Right ventricle myocardium inferior (tissue), 1 donor: Measurements from ENCODE around the gene CACNA1I. TPM values are rescaled to one million over a fixed set of nuclear protein-coding genes. Genes with fewer than 3 reads are reported as not detected.

Experiments
- ATAC-seq: fragments of 200-7000 bp; cut with Tn5 transposase; one replicate; pipeline ENCODE4 v1.9.1; 2020; ENCODE audit warnings: mild to moderate bottlenecking, moderate library complexity
- DNase-seq: peaks from one replicate; pipeline ENCODE4 v3.0.0; 2021; ENCODE audit errors: missing footprints
- intact Hi-C: fragments of 100-400 bp; cut with DNase I; formaldehyde crosslinking; loops from one replicate; pipeline ENCODE4 v1.11.0; 2022
- total RNA-seq: library from RNA; stranded (reverse); fragmentation: NEBNext Ultra II Directional; extraction: Animal tissue kit (Norgen Biotek cat#: 25700); gene quantifications from one replicate; pipeline ENCODE4 v1.2.1, GENCODE V29; 2021
- donor health status: DM: no; HTN: yes; CAD: no; lungs with severe emphysema.

Gene CACNA1I
- total RNA-seq, 1 donor from 2014 or later, result not detected

DNA sequence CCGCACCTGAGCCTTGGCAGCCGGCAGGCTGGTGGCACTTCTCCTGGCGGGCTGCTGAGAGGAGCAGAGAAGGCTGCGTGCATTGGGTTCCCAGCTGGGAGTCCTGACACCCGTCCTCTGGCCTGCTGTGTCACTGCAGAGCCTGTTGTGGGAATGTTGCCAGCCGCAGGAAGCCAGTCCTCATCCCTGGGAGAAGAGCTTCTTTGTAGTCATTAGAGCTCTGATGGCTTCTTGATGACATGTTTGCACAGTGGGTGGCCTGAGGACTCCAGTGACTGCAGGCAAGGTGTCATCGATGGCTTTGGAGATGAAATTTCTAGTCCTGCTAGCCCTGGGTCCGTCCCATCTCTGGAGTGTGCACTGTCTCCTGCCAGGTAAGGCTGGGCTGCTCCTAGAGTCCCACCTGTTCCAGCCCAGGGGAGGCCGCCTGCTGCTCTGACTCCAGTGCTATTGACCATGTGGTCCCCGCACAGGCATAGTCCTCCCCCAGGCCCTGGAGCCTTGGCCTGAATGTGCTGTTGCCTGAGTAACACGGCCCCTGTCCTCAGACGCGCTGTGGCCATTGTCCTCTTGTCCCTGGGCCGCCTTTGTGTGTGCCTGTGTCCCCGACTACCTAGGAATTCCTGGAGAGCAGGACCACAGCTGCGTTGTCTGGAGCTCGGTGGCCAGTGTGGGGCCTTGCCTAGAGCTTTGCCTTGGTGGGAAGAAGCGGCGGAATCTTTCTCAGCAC, 129.2 kb downstream of the CACNA1I start:
- intact Hi-C loops, result loop anchor here (5.0 kb wide), 1 partner anchor 78 kb away; no protein-coding TSS in a partner anchor
- ATAC-seq (no peak), DNase-seq (peak; percentile 54)

DNA sequence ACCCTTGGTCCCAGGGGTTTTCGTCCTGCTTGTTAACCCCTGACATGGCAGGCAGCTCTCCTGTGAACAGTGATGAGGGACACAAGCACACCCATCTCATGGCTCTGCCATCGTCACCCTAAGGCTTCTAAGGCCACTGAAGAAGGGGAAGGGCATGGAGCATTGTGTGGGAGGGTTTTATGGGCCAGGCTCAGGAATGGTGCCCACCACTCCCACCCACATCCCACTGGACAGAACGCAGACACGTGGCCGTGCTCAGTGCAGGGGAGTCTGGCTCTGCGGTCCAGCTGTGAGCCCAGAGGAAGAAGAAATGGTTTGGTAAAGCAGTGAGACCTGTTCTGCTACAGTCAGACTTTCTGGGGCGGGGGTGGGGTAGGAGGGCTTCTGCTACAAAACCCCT, 130.0 kb downstream of the CACNA1I start:
- ATAC-seq (no peak), DNase-seq (no peak)
- intact Hi-C loops, result no loop called here

DNA sequence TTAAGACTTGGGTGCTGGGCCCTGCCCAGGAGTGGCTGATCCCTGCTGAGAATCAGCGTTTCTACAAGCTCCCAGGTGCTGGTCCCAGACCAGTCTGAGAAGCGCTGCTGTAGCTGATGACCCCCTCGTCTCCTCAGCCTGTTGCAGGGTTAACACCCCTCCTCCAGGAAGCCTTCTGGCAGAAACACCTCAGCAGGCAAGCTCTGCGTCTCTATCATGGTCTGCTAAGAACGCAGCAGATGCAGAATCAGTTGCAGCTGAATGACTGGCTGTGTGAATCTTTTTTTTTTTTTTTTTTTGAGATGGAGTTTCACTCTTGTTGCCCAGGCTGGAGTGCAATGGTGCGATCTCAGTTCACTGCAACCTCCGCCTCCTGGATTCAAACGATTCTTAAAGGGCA, 132.5 kb downstream of the CACNA1I start:
- intact Hi-C loops, result no loop called here
- DNase-seq, result peak; percentile 32
- ATAC-seq, result no peak

DNA sequence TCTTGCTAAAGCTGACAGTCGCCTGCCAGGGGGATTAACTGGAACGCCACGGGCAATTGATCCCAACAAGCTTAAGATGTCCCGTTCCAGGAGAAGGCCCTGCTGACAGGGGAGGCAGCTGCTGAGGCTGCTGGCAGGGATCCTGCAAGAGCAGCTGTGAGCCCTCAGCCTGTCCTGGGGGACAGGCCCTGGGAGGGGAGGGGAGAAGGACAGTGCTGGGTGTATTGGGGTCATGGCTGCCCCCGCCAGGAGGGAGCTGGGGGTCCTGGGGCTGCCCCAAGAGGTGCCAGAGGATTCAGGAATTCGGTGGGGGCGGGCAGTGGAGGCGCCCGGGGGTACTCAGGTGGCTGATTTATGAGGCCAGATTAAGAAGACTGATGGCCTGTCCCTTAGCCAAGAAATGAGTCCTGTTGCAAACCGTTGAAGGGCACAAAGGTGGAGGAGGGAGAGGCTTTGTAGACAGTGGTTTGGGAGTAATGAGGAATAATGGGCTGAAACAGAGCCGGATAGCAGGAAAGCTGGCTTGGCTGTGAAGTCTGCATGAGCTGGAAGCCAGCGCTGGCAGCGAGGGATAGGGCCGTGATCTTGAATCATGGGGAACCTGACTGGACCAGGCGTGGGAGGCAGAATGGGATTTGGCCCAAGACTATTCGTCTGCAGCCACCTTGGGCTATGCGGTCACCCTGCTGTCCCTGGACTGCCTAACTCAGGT, 133.5 kb downstream of the CACNA1I start:
- ATAC-seq (peak; percentile 91), DNase-seq (peak; percentile 67)
- intact Hi-C loops, result no loop called here

DNA sequence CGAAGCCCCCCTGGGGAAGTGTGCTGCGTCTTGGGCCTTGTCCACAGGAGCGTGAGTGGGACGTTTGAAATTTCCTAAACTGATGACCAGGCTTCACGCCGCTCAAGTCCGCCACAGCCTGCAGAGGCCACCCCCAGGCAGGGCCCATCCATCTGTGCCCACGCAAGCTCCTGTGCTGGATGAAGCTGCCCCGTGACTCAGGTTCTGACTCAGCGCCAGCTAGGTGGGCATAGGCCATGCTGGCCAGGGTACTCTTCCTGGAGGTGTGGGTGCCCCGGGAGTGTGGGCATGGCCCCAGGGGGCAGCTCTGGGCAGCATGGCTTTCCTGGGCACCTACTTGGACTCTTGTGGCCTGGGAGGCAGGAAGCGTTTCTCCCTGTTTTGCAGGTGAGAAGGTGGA, 134.8 kb downstream of the CACNA1I start:
- DNase-seq (peak; percentile 52), ATAC-seq (no peak)
- intact Hi-C loops, result no loop called here

DNA sequence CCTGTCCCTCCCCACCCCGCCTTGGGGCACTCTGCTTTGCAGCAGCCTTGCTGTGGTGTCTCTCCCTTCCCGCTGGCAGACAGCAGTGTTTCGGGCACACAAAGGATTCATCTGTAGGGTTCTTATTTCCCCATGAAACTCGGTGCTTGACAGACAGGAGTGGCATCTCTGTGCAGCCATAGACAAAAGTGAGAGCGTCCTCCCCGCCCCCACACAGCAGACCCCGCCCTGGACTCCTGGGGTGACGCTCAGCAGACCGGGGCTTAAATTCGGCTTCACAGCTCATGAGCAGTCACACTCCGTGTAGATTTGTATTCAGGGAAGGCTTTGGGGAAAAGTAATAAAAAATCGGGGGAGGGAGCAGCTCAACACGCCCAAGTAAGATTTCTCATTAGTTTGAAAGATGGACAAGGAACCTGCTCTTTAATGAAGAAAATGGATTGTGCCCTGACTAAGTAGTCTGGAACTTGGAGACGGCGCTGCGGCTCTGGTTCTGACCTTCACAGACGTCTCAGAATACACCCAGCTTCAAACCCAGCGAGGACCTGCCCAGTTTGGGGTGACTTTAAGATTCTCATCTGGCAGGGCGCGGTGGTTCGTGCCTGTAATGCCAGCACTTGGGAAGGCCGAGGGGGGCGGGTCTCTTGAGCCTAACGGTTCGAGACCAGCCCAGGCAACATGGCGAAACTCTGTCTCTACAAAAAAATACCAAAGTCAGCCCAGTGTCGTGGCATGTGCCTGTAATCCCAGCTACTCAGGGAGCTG, 136.0 kb downstream of the CACNA1I start:
- intact Hi-C loops, result no loop called here
- ATAC-seq (no peak), DNase-seq (peak; percentile 65)

DNA sequence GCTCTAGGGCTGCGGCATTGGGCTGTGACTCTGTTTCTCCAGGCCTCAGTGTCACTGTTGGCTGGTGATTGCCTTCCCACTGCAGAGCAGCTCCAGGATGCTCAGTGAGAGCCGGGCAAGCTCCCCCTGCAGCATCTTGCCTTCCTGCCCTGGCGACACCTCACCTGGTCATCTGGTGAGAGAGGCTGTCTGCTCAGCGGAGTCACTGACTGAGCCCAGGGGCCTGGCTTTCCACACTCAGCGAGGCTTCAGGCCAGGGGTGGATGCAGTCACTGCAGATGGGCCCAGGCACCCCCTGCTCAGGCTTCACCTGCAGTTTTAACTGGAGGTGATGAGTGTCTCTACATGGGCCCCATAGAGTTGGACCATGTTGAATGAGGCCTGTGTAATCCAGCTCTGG, 136.8 kb downstream of the CACNA1I start:
- ATAC-seq (no peak), DNase-seq (peak; percentile 52)
- intact Hi-C loops, result no loop called here

DNA sequence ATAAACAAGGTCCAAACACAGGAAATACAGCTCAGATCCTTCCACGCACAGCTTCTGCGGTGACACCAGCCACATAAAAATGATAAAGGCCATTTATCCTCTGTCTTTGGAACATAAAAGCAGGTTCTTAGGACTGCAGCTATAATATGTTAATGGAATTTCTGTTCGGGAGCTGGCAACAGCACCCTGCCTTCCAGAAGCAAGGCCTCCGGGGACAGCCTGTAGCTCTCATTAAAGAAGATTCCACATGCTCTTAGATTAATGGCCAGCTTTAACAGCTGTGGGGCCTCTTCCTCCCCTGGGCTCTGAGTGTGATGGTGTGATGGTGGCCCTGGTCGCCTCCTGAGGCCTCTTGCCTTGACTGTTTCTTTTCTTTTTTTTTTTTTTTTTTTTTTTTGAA, 137.3 kb downstream of the CACNA1I start:
- ATAC-seq, result no peak
- intact Hi-C loops, result no loop called here
- peak; percentile 20 for DNase-seq

DNA sequence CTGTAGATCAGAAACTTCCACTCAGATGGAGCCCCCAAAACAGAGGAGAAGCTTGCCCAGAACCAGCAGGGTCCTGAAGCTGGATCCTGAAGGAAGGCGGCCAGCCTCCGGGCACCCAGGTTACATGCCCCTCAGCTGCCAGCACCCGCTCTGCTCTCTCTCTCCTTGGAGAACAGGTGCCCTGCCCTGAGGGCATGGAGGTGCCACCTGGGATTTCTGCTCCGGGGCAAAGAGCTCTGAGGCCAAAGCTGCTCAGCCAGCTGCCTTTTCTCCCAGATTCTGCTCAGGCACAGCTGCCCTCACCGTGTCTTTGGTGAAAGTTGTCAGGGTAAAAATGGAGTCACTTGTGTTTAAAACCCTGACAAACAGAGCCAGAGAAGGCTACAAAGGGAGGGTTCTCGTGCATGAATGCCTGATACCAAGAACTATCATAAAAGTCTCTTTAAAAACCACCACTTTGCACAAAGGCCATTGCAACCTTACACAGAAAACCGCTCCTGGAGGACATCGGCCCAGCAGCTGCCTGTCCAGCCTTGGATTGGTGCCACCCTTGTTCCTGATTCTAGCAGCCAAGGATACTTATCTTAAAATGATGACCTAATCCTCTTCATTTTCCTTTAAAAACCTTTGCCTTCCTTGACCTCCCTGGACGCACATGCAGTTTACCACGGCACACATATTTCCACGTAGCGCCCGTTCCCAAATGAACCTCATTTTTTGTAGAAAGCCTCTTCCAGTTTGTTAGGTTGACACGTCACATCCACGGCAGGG, 140.0 kb downstream of the CACNA1I start:
- DNase-seq, result peak; percentile 43
- ATAC-seq, result peak; percentile 54
- intact Hi-C loops, result no loop called here

DNA sequence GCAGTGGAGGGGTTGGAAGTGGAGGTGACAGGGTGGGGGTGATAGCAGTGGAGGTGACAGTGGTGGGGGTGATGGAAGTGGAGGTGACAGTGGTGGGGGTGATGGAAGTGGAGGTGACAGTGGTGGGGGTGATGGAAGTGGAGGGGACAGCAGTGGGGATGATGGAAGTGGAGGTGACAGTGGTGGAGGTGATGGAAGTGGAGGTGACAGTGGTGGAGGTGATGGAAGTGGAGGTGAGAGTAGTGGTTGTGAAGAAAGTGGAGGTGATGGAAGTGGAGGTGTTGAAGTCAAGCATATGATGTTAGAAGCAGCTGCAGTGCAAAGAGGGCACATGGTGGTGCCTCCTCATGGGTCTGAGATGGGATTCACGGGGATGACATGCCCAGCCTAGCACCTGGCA, 141.5 kb downstream of the CACNA1I start:
- no peak for DNase-seq
- intact Hi-C loops, result no loop called here
- ATAC-seq, result no peak

DNA sequence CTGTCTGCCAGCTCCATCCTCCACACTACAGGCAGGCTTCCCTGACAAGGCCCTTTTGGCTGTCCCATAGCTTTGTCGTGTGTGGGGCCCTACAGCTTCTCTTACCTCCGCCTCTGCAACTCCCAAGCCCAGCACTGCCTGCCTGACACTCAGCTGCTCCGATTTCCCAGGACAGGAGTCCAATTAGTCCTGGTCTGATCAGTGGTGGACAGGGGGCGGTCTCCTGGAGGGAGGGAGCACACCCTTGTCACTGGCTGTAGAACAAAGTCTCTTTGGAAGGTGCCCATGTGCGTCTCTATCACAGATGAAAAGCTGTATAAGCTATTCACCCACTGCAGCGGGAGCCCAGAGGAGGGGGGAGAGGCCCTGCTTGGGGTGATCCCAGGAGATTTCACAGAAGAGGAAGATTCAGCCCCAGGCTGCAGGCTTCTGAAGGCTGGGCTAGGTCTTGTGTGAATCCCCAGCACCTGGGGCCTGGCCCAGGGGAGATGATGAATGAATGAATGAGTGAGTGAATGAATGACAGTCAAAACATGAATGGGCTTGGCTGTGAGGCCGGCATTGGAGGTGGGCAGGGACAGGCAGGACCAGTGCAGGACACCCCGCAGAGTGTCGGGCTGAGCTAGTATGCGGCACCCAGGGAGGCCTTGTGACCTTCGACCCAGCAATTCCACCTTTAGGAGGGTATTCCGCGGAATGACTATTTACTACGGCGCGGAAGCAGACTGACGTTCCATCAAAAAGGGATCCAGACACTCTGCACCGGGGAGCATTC, 142.4 kb downstream of the CACNA1I start:
- ATAC-seq (no peak), DNase-seq (peak; percentile 62)
- intact Hi-C loops, result no loop called here

DNA sequence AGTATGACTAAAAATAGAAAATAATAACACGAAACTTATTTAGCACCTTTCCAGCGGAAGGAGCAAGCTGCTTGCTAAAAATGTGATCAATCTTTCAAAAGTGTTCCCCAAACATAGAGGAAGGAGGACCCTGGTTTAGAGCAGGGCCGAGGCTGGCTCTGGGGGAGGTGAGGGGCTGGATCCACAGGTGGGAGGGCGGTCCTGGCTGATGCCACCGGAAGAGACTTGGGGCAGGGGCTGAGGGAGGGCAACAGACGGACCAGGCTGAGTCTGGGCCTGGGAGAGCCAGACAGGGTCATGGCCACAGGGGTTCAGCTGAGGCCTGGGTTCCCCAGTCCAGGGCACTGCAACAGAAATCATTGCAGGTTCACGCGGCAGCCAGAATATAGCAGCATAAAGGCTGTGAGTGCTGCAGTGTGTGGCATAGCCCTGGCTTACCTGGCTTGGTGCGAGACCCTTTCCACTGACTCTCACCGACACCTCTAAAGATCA, 143.3 kb downstream of the CACNA1I start:
- intact Hi-C loops, result no loop called here
- DNase-seq, result no peak
- no peak for ATAC-seq

DNA sequence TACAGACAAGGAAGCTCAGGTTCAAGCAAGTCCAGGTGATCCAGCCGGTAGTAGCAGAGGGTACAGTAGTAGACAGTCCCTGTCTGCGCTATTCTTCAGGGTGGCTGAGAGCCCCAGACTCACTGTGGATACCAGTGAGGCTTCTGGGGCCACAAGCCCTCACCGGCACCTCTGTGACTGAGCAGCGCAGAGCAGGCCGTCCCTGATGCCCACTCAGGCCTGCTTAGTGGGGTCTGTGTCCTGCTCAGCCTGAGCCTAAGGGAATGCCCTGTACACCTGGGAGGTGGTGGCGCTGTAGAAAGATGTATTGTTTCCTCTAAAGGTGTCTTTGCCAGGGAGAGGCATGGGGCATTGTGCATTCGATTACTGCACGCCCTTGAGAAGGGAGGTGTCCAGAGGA, 143.8 kb downstream of the CACNA1I start:
- ATAC-seq (no peak), DNase-seq (peak; percentile 50)
- intact Hi-C loops, result no loop called here

DNA sequence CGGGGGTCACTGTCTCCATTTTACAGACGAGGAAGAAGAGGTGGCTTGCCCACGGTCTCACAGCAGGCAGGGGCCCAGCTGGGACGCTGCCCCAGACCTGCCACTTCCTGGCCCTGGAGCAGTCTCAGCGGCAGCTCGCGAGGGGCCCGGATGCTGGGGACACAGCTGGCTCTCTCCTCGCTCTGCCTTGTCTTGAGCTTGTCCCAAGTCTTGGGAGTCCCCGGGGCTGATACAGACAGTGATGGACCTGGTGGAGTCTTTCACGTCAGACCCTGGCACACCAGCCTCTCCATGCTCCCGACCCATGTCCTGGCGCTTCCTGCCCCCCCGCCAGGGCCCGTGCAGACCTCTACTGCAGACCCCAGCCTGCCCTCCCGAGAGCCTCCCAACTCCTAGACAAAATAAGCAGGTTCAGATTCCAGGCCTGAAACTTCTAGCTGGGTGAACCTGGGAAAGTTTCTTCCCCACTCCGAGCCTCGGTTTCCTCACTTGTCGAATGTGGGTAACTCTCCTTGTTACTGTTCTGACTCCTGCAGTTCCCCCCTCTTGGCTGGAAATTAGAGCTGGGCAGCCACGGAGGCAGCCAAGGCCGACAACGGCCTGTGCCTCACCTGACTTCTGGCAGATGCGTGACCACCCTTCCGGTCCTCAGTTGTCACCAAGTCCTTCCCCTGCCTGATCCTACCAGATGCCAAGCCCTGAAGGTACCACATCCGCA, 145.4 kb downstream of the CACNA1I start:
- ATAC-seq, result no peak
- peak; percentile 39 for DNase-seq
- intact Hi-C loops, result no loop called here

DNA sequence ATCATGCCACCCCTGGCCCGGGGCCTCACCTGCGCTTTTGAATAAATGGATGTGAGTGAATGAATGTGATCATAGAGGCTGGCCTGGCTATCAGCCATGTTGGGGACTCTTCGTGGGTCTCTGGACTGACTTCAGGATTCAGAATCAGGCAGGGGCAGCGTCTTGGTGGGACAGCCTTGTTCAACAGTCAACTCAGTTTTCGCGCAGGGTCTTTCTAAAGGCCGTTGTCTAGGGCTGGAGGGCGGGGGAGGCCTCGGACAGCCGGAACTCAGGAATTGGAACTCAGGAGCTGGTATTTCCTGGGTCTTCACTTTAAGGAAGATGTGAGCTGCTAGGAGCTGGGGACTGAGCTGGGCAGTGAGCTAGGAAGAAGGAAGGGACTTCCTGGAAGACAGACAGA, 146.0 kb downstream of the CACNA1I start:
- intact Hi-C loops, result no loop called here
- no peak for ATAC-seq
- peak; percentile 9 for DNase-seq

DNA sequence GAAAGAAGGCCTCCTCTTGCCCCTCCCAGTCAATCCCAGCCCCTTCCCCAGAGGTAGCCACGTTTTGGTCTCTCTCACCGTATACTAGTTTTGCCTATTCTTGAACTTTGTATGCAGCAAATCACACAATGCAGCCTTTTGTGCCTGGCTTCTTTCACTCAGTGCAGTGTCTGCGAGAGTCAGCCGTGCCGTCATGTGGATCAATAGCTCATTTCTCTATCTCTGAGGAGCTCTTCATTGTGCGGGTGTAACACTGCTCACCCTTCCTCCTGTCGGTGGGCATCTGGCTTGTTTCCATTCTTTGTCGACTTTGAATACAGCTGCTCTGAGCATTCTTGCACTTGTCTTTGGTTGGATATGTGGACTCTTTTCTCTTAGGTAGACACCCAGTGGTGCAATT, 146.5 kb downstream of the CACNA1I start:
- ATAC-seq (no peak), DNase-seq (peak; percentile 23)
- intact Hi-C loops, result no loop called here

DNA sequence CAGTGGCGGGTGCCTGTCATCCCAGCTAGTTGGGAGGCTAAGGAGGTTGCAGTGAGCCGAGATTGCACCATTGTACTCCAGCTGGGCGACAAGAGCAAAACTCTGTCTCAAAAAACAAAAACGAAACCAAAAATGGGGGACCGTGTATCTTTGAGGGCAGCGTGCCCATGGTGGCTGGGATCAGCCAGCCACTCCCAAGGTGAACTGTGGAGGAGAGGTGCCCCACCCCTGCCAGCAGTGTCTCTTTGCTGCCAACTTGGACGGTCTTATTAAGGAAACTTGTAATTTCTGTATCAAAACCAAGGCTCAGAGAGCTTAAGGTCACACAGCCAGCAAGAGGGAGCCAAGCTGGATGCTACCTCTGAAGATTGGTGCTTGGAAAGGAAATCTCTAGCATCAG, 147.7 kb downstream of the CACNA1I start:
- ATAC-seq (no peak), DNase-seq (peak; percentile 48)
- intact Hi-C loops, result no loop called here
